HT-29 (cell line): ENCODE results near the gene SPEM2. TPM values are rescaled to one million over a fixed set of nuclear protein-coding genes. Genes with fewer than 3 reads are reported as not detected.

ENCODE experiments used
- DNase-seq: peaks from one replicate; pipeline ENCODE4 v3.0.0-alpha.2; 2015; ENCODE audit warnings: low spot score
- total RNA-seq: library from RNA; depleted of rRNA; stranded (reverse); fragments of >200 nt; shearing (Covaris generic); gene quantifications from 2 replicates; pipeline ENCODE4 v1.2.3, GENCODE V29; 2014

Gene SPEM2
- total RNA-seq, 1 experiment from 2014 or later, result not detected

GRCh38 chr17:7421186-7421585 lies 4.2 kb upstream of the SPEM2 start:
- DNase-seq, result no peak

DNA sequence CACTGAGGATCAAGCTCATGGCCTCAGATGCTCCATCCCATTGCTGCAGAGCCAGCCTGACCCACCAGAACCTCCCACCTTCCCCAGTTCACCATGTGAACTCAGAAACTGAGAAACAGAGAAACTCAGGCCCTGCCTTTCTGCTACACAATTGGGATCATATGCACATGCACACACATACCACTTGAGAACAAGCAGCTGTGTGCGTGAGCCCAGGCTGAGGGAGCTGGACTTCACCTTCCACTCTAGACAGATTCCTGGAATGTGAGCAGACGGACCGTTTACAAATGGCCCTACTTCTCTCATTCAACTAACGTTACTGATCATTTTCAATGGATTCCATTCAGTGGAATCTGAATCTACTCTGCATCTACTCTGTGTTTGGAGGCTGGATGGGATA lies 1.7 kb upstream of the SPEM2 start:
- DNase-seq, result no peak

GRCh38 chr17:7425756-7426155 lies 340 bp downstream of the SPEM2 start:
- DNase-seq, result no peak

DNA sequence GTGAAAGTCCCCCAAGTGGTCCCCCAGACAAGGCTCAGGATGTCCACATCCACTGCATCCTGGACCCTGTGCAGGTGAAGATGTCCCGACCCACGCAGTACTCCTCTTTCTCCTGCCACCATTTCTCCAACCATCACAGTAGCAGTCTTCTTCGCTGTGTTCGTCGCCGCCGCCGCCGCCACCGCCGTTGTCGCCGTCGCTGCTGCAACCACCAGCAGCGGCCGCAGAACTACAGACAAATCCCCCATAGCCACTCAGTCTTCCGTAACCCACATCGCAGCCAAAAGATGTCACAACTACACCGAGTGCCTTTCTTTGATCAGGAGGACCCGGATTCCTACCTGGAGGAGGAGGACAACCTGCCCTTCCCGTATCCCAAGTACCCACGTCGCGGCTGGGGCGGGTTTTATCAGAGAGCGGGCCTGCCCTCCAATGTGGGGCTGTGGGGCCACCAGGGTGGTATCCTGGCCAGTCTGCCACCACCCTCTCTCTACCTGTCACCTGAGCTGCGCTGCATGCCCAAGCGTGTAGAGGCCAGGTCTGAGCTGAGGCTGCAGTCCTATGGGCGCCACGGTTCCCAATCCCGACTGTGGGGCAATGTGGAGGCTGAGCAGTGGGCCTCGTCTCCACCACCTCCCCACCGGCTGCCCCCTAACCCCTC lies 917 bp downstream of the SPEM2 start:
- DNase-seq, result no peak

DNA sequence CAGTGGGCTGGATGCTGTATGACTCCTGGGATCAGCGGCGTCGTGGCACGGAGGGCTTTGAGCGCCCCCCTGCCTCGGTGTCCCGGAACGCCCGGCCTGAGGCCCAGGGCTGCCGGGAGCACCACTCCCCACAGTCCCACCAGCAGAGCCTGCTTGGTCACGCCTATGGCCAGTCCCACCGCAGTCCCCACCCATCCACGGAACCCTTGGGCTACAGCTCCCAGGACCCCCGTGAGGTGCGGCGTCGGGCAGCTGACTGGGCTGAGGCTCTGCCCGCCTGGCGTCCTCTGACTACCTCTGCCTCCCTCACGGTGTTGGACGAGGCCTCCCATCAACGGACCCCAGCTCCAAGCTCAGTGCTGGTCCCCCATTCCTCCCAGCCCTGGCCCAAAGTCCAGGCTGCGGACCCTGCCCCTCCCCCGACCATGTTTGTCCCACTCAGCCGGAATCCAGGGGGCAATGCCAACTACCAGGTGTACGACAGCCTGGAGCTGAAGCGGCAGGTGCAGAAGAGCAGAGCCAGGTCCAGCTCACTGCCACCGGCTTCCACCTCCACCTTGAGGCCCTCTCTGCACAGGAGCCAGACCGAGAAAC lies 1.6 kb downstream of the SPEM2 start:
- DNase-seq, result no peak

DNA sequence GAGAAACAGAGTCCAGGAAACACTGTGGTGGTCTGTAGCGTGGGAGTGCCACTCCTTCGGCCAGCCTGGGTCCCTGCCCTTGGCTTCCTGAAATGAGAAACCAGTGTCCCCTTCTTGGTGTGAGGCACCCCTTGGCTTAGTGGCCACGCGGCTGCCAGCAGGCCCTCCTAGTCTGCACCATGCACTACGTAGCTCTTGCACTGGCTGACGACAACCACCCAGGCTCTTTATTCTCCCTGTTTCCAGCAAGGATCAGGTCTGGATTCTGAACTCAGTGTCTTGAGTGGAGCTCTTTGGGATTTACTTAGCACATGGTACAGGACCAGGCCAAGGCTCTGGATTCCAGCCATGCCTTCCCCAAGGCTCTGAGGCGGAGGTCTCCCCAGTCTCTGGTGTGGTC lies 2.1 kb downstream of the SPEM2 start:
- no peak for DNase-seq

DNA sequence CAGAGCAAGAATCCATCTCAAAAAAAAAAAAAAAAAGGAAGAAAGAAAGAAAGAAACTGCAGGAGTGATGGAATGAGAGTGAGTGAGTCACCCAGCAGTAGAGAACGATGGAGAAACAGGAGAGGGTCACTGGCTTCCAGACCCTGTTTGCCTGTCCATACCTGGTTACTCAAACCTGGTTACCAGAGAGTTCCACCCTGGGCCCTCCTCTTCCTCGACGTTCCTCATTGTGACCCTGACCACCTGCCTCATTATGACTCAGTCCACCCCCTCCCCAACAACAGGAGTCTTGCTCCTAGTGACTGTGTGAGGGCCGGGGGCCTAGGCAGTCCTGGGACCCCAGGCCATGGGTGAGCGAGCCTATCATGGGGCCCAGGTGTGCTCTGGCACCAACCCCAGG lies 3.1 kb downstream of the SPEM2 start, which contains the start of gene SPEM3:
TSS of gene SPEM3 (plus strand) at position 301 of the 400 bp plus-strand sequence. CDS start at position 347, 46 bp downstream.
- no peak for DNase-seq

GRCh38 chr17:7429722-7430121 lies 4.3 kb downstream of the SPEM2 start:
- DNase-seq, result no peak

GRCh38 chr17:7431231-7431630 lies 5.8 kb downstream of the SPEM2 start:
- no peak for DNase-seq

- DNase-seq, result no peak
Observed at GRCh38 chr17:7432296-7432695, 6.9 kb downstream of the SPEM2 start.

DNA sequence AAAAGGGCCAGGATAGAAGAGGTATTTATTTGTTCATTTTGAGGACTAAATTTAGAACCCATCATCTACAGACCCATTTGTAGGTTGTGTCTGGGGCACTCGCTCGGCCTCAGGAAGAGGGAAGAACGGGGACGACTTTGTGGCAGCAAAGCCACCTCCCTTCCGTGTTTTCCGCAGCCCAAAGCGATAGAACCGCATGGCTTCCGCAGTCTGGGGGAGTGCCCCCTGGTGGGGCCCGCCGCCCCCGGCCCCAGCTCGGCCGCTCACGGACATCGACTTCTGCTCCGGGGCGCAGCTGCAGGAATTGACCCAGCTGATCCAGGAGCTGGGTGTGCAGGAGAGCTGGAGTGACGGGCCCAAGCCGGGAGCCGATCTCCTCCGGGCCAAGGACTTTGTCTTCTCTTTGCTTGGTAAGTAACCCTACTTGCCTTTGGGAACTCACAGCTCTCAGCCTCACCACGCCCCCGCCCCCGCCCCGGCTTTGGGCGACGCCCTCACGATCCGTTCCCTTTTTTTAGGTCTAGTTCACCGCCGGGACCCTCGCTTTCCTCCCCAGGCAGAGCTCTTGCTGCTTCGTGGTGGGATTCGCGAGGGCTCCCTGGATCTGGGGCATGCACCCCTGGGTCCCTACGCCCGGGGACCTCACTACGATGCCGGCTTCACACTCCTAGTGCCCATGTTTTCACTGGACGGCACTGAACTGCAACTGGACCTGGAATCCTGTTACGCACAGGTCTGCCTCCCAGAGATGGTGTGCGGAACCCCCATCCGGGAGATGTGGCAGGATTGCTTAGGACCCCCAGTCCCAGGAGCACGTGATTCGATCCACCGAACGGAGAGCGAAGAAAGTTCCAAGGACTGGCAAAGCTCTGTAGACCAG lies 10.5 kb downstream of the SPEM2 start:
- no peak for DNase-seq

GRCh38 chr17:7436556-7437368 lies 11.3 kb downstream of the SPEM2 start:
- peak; percentile 86 for DNase-seq

DNA sequence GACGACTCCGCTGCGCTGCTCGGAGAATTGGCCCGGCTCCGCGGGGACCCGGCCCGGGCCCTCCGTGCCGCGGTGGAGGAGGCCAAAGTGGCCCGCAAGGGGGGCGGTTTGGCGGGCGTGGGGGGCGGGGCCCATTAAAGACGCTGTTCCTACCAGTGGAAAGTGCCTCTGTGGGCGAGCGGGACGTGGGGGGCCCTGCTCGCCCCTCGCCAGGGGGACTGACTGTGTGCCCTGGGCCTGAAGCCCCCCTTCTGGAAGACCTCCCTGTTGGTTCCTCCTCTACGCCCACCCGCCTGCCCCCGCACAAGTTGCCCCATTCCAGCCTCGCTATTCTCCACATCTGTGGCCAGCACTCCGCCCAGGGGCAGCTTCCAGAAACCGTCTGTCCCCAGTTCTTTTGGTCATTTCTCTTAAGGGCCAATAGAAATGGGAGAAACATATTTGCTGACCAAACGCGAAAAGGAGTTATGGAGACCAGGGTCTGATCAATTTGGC lies 12.0 kb downstream of the SPEM2 start:
- DNase-seq, result no peak

DNA sequence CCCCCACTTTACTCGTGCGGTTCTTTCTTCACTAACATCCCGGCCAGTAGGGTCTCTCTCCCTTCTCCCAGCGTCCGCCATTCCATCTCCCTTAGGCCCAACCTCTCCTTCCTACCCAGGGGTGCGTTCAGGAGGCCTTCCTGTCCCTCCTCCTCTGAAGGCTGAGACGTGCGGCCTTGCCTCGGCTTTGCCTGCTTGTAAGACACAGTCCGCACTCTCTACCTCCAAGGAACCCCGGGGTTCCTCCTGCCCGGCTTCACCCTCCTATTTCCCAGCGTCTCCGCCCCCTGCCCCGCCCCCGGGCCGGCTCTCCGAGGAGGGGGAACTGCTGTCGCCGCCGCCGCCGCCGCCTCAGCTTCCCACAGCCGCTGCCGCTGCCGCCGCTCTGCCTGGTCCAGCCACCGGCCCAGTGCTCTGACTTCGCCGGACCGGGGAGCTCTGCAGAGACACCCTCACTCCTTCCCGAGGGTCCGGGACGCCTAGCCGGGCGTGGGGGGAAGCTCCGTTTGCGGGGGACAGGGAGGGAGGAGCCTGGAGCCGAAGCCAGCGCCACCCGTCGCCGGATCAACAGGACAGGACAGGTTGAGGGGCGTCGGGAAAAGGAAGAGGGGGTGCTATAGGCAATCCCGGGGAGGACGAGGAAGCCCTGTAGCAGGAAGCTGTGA lies 12.7 kb downstream of the SPEM2 start:
- DNase-seq, result no peak

GRCh38 chr17:7438656-7439460 lies 13.4 kb downstream of the SPEM2 start:
- DNase-seq, result no peak

DNA sequence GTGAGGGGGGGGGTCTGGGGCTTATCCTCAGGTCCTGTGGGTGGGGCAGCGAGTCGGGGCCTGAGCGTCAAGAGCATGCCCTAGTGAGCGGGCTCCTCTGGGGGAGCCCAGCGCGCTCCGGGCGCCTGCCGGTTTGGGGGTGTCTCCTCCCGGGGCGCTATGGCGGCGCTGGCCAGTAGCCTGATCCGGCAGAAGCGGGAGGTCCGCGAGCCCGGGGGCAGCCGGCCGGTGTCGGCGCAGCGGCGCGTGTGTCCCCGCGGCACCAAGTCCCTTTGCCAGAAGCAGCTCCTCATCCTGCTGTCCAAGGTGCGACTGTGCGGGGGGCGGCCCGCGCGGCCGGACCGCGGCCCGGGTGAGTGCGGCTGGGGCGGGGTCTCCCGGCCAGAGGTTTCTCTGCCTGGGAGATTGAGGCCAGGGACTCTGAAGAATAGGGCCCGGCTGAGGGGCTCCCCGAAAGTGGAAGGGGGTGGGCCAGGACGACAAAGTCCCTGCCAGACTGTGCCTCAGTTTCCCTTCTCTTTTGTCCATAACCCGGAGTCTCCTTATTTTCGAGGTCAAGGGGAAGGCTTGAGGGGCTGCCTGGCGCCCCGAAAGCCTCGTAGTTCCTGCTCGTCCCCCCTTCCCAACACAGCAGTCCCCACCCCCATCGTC lies 14.2 kb downstream of the SPEM2 start, which contains the start of gene FGF11:
TSS of gene FGF11 (plus strand) at position 51 of the 651 bp plus-strand sequence. CDS start at position 160, 109 bp downstream.
- no peak for DNase-seq

- no peak for DNase-seq
Observed at GRCh38 chr17:7440113-7440833, 14.9 kb downstream of the SPEM2 start.

GRCh38 chr17:7440834-7441195 lies 15.4 kb downstream of the SPEM2 start:
- no peak for DNase-seq

DNA sequence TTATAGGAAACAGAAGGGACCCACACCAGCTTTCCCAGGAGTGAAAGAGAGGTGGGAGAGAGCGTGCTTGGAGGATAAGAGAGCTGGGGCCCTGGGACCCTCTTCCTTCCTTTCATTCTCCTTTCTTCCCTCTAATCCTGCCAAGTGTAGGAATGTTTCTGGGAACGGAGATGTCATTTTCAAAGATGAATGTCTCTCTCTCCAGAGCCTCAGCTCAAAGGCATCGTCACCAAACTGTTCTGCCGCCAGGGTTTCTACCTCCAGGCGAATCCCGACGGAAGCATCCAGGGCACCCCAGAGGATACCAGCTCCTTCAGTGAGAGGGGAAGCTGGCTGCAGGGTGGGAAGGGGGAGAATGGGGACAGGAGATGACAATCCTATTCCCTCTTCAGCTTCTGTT lies 15.8 kb downstream of the SPEM2 start:
- no peak for DNase-seq
